NCI-H2196 treated with DMSO at 0.1 percent for 48 hours (cell line): ENCODE data around the gene ZNF670.
A peak's percentile ranks its signal among the peaks of the same experiment; 100 is the strongest.

ENCODE experiments used
- DNase-seq: peaks from one replicate; lab custom pipeline; 2025; ENCODE audit not compliant: unreplicated experiment; lab: John Stamatoyannopoulos, UW

Gene ZNF670

GRCh38 chr1:247104965-247105364 lies 26.4 kb upstream of the ZNF670 start:
- no peak for DNase-seq

DNA sequence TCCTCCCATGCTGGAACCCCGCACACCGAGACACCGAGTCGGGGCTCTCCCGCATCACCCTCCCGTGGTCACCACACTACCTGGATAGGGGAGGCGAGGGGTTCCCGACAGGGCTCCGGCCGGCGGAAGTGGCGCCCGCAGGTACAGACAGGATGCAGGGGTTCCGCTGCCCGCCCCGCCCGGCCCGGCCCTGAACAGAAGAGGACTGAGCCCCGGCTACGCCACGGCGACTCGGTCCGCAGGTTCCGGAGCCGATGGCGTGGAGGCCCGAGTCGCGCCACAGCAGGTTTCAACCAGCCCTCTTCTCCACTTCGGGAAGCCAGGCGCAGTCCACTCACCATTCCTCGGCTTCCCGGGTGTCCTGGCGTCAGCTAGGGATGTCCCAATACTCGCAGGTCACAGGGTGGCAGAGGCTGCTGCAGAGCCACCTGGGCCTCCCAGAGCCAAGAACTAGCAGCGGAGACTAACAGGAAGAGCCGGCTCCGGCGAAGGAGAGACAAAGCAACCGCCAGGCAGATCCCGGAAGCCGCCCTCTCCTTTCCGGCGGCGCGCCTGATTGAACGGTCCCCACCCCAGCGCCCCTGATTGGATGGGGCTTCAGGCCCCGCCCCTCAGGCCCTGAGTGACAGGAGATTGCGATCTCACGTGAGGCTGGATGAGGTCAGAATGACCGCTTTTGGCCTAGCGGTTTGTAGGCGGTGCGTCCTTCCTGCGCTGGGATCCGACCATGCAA lies 25.4 kb upstream of the ZNF670 start, which contains the start of gene ZNF669:
ZNF669 (minus strand) TSS at position 498 of the 733 bp plus-strand sequence; CDS start at position 341, 157 bp downstream.
- DNase-seq = peak; percentile 63

GRCh38 chr1:247102381-247102780 lies 23.8 kb upstream of the ZNF670 start:
- no peak for DNase-seq

DNA sequence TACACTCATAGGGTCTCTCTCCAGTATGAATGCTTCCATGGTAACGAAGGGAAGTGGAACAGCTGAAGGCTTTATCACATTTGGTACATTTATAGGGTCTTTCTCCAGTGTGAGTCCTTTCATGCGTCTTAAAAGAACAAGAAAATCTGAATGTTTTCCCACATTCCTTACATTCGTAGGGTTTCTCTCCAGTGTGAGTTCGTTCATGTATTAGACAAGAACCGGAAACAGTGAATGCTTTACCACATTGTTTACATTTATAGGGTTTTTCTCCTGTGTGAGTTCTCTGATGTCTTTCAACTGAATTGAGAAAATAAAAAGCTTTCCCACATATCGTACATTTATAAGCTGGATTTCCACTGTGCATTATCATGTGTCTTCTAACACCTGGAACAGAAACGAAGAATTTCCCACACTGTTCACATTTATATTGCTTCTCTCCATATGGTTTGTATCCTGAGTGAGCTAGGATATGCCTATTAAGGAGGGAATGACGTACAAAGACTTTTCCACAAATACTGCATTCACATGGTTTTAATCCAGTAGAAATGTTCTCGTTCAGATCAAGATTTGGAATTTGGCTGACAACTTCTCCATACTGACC lies 22.2 kb upstream of the ZNF670 start:
- DNase-seq = no peak

DNA sequence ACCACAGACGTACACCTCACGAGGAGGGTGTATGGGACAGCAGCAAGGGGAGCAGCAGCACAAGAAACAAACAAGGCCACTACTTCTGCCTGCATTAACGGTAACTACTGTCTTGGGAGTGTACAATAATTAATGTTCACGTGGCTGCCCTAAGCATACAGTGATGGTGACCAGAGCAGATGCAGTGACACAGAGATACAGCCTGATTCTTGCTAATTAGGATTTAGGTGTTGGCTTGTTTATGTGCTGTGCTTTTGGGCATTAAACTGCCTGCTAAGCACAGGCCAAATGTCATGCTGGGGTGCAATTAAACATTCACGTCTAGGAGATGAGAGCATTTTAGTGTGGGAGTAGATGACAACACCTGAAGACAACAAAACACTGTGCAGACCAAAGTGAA lies 18.3 kb upstream of the ZNF670 start:
- no peak for DNase-seq

DNA sequence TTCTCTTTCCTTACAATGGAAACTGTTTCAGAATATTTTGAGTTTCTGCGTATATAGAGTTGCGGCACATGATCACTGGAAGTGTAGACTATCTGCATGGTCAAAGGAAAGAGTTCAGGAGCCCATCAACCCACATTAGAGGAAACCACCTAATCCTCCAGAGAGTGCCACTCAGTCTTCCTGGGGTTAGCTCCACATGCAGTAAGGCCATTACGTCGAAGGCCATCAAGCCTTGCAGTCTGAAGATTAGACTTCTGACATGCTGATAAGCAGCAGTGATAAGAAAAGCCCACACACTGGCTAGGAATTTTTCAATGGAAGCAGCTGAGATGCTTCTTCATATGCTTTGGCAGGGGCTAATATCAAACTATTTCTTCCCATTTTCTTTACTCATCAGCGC lies 17.9 kb upstream of the ZNF670 start:
- no peak for DNase-seq

- DNase-seq = no peak
Measured at GRCh38 chr1:247096112-247096511, 17.5 kb upstream of the ZNF670 start.

DNA sequence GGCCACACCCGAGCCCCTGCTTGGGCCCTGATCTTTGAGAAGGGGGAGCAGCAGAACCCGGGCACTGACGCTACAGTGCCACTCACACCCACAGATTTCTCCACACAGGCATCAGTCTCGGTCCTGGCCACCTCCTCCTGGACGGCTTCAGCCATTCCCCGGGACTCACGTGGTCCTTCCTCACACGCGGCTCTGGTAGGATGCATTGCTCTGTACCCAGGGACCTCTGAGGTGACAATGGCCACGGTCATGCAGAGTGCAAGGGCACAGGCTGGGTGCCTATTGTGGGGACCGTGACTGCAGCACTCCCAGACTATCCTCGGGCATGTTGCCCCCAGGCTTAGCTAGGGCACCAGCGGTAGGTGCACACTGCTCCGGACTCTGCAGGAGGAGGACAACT lies 11.8 kb upstream of the ZNF670 start:
- DNase-seq = no peak

DNA sequence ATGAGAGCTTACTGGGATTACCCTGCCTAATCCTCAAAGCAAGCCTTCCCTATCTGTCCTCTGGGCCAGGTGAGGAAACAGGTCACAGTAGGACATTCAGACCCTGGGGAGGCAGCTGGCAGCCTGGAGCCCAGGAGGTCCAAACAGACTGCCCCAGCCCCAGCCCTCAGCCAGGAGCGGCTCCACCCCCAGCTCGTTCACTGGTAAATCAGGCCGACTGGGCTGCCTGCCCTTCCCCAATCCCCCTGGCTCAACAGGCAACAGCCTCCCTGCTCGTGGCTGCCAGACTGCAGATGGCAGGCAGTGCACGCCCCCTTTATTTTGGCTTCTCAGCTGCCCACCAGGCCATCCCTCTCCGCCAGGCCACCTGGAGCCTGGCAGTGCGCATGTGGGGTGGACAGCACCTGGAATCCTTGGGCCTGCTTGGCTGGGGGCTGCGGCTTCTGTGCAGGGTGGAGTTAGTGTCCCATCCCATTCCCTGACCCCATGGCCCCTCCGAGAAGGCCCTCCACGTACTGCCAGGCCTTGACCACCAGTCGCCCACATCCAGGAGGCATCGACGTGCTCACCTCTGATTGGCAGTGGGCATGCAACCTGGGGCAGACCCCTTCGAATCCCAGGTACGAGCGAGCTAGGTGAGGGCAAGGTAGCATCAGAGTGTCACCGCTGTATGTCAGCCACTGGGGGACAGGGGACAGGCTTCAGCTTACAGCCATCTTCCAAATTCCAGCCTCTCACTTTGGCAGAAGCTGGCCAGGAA lies 11.2 kb upstream of the ZNF670 start:
- no peak for DNase-seq

GRCh38 chr1:247088967-247089366 lies 10.4 kb upstream of the ZNF670 start:
- no peak for DNase-seq

DNA sequence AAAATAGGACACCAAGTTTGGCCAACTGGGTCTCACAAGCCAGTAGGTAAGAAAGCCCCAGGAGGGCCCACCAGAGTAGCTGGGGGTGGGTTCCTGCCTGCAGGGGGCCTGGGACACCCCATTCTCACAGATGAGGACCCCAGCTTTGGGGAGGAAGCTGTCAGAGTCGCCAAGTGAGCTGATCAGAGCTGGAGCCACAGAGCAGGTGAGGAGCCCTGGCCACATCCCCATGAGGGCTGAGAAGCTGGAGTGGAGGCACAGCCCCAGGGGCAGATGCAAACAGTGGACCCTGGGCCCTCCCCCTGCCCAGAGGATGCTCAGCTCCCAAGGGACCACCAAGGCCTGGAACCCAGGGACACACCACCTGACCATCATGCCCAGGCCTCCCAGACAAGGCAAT lies 8.6 kb upstream of the ZNF670 start:
- no peak for DNase-seq

- DNase-seq = no peak
Measured at GRCh38 chr1:247085310-247085709, 6.7 kb upstream of the ZNF670 start.

DNA sequence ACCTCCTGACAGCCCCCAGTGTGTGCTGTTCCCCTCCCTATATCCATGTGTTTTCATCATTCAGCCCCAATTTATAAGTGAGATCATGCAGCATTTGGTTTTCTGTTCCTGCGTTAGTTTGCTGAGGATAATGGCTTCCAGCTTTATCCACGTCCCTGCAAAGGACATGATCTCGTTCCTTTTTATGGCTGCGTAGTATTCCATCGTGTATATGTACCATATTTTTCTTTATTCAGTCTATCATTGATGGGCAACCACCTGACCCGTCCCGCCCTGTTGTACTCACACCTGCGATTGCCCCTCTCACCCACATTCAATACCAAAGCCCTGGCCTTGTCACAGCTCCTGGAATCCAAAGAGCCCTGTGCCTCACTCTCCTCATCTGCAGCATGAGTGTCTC lies 6.2 kb upstream of the ZNF670 start:
- DNase-seq = no peak

DNA sequence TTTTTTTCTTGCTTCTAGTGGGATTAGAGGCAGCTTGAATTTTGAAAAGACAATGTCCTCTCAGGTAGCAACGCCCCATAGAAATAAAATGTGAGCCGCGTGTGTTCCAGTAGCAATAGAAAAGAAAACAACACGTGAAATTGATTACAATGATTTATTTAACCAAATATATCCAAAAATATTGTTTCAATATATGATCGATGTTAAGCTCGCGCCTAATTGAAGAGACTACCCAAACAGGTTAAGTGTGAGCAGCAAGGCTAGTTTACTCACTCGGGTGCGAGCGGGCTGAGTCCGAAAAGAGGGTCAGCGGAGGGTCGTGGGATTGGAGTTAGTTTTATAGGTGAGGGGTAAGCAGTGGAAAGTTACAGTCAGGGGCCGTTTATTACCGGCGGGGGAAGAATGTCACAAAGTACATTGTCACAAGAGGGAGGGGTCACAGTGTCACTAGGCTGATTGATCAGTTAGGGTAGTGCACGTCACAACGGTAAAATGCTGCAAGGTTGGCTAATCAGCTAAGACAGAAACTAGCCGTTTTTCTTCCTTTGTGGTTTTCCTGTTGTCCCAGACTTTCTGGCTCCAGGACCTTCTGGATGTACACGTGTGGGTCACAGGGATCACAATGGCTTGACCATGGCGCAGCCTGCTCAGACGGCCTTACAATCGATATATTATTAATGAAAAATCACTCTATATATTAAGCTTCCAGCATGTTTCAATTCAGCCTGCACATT lies 697 bp upstream of the ZNF670 start:
- no peak for DNase-seq

GRCh38 chr1:247077876-247078257 lies 744 bp downstream of the ZNF670 start:
- no peak for DNase-seq

- no peak for DNase-seq
Measured at GRCh38 chr1:247077213-247077612, 1.4 kb downstream of the ZNF670 start.

DNA sequence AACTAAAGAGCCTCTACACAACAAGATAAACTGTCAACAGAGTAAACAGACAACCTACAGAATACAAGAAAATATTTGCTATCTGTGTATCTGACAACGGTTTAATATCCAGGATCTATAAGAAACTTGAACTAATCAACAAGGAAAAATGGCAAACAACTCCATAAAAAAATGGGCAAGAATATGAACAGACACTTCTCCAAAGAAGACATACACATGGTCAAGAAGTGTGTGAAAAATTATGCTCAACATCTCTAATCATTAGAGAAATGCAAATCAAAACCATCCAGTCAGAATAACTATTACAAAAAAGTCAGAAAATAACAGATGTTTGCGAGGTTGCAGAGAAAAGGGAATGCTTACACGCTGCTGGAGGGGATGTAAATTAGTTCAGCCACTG lies 8.0 kb downstream of the ZNF670 start:
- DNase-seq = no peak

DNA sequence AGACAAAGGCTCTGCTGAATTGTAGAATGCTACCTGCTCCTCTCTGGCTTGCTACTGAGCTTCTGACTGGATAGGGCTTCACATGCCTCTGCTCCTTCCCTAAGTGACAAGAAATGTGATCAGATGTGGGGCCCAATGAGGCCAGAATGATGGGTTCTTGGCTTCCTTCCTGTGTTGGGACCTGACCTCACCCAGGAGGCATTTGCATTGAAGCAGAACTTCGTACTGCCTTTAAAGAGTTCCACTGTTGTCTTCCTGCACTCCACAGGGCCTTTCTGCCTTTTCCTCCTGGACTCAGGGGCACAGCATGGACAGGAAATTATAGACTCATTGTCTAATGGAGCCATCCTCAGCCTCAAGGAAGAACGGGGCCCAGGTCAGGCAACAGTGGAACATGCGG lies 14.3 kb downstream of the ZNF670 start:
- no peak for DNase-seq

DNA sequence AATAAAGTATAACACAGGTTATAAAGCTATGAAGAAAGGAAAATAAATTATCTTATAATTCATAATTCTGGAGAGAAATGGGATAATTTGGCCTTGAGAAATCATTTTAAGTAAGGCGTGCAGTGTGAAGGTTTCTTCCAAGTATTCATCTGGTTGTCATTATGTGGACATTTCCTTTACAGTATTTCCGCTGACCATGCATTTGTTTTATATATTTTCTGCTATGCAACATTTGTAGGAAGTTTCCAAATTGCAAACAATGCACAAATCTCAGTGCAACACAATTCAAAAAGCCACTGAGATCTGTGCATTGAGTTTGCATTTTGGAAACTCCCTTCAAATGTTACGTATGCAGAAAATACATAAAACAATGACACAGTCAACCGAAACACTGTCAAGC lies 17.8 kb downstream of the ZNF670 start:
- no peak for DNase-seq

DNA sequence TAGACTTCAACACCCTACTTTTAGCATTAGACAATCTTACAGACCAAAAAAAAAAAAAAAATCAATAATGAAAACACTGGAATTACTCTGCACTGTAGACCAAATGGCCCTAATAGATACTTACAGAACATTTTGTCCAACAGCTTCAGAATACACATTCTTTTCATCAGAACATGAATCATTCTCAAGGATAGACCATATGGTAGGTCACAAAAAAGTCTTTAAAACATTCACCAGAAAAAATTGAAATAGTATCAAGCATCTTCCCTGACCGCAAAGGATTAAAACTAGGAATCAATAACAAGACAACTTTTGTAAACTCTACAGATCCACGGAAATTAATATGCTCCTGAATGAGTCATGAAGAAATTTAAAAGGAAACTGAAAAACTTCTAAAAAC lies 22.5 kb downstream of the ZNF670 start:
- no peak for DNase-seq

DNA sequence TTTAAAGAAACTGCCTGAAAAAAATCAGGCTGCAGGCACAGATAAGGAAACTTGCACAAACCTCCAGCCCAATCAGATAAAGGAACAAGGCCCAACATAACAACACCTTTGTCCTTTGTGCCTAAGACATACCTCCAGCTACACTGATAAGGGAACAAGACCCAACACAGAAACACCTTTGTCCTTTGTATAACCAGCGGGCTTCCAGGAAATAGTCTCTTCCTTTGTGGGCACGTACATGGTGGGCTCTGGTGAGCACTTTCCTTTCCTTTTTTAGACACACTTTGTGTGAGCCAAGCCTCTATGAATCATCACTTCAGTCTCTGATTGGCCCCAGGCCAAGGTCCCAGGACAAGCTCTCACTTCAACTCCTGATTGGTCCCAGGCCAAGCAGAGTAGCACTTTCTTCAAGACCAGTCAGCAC lies 23.6 kb downstream of the ZNF670 start:
- DNase-seq = no peak
